HL-60 (cell line): ENCODE data around the gene TEX22.
A peak's percentile ranks its signal among the peaks of the same experiment; 100 is the strongest.

Experiments used
- DNase-seq, 2 experiments: peaks; one replicate each; pipeline ENCODE4 v3.0.0-alpha.2; 2010 to 2020; ENCODE audit warnings: low read depth in 1 of 2, low spot score in 1 of 2
- H3K27ac ChIP-seq: fragments of 250-450 bp; sonication (Bioruptor Pico); replicated peaks from 2 replicates; pipeline ENCODE4 v1.5.1; 2020; ENCODE audit warnings: mild to moderate bottlenecking, moderate library complexity
- H3K27me3 ChIP-seq: fragments of 250-450 bp; sonication (Bioruptor Pico); 2 replicates; pipeline ENCODE4 v1.5.1; 2021; ENCODE audit warnings: mild to moderate bottlenecking, moderate library complexity; ENCODE audit not compliant: insufficient read depth, poor library complexity, severe bottlenecking
- H3K4me3 ChIP-seq: replicated peaks from 2 replicates; pipeline ENCODE4 v1.5.1; 2011; ENCODE audit warnings: mild to moderate bottlenecking, control low read depth, low read length; ENCODE audit not compliant: insufficient read depth
- GABPA ChIP-seq: IDR thresholded peaks from 2 replicates; pipeline ENCODE4 v1.6.1; 2012; ENCODE audit warnings: low read depth
- POLR2AphosphoS5 ChIP-seq: IDR thresholded peaks from 2 replicates; pipeline ENCODE4 v1.6.1; 2012; ENCODE audit warnings: low read depth
- SPI1 ChIP-seq: IDR thresholded peaks from 2 replicates; pipeline ENCODE4 v1.6.1; 2012; ENCODE audit warnings: low read depth, mild to moderate bottlenecking, borderline replicate concordance
- TF ChIP-seq, protein P1 (sequence below): IDR thresholded peaks from 2 replicates; pipeline ENCODE4 v1.6.1; 2012; ENCODE audit warnings: low read depth; ENCODE audit not compliant: insufficient replicate concordance
- TF ChIP-seq, protein P2 (sequence below): IDR thresholded peaks from one replicate; pipeline ENCODE4 v1.5.1; 2011; ENCODE audit warnings: low read length, control low read depth, inconsistent platforms; ENCODE audit not compliant: insufficient read depth

TEX22 gene

DNA sequence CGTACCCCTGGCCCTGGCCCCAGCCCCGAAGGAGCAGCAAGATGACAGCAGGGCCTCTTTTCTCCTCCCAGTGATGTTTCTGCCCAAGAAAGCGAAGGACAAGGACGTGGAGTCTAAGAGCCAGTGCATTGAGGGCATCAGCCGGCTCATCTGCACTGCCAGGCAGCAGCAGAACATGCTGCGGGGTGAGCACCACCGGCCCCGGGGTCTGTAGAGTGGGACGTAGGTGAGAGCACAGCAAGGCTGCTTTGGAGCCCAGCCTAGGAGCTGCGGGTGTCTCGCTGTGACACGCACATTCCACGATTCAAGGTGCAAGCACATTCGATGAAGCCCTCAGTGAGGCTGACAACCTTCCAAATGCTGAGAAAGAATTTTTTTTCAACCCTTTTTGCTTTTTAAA lies 5.2 kb upstream of the TEX22 start:
- no peak overlapping the region for H3K4me3 ChIP-seq
- no peaks in the 10 kb centered on the region for H3K27me3 ChIP-seq
- no peak for DNase-seq
- TF ChIP-seq POLR2AphosphoS5 (no peak), SPI1 (no peak), GABPA (no peak)
- TF ChIP-seq, protein P1, sequence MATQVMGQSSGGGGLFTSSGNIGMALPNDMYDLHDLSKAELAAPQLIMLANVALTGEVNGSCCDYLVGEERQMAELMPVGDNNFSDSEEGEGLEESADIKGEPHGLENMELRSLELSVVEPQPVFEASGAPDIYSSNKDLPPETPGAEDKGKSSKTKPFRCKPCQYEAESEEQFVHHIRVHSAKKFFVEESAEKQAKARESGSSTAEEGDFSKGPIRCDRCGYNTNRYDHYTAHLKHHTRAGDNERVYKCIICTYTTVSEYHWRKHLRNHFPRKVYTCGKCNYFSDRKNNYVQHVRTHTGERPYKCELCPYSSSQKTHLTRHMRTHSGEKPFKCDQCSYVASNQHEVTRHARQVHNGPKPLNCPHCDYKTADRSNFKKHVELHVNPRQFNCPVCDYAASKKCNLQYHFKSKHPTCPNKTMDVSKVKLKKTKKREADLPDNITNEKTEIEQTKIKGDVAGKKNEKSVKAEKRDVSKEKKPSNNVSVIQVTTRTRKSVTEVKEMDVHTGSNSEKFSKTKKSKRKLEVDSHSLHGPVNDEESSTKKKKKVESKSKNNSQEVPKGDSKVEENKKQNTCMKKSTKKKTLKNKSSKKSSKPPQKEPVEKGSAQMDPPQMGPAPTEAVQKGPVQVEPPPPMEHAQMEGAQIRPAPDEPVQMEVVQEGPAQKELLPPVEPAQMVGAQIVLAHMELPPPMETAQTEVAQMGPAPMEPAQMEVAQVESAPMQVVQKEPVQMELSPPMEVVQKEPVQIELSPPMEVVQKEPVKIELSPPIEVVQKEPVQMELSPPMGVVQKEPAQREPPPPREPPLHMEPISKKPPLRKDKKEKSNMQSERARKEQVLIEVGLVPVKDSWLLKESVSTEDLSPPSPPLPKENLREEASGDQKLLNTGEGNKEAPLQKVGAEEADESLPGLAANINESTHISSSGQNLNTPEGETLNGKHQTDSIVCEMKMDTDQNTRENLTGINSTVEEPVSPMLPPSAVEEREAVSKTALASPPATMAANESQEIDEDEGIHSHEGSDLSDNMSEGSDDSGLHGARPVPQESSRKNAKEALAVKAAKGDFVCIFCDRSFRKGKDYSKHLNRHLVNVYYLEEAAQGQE, result no peak
- TF ChIP-seq, protein P2, sequence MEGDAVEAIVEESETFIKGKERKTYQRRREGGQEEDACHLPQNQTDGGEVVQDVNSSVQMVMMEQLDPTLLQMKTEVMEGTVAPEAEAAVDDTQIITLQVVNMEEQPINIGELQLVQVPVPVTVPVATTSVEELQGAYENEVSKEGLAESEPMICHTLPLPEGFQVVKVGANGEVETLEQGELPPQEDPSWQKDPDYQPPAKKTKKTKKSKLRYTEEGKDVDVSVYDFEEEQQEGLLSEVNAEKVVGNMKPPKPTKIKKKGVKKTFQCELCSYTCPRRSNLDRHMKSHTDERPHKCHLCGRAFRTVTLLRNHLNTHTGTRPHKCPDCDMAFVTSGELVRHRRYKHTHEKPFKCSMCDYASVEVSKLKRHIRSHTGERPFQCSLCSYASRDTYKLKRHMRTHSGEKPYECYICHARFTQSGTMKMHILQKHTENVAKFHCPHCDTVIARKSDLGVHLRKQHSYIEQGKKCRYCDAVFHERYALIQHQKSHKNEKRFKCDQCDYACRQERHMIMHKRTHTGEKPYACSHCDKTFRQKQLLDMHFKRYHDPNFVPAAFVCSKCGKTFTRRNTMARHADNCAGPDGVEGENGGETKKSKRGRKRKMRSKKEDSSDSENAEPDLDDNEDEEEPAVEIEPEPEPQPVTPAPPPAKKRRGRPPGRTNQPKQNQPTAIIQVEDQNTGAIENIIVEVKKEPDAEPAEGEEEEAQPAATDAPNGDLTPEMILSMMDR, result no peak
- no peak overlapping the region for H3K27ac ChIP-seq

DNA sequence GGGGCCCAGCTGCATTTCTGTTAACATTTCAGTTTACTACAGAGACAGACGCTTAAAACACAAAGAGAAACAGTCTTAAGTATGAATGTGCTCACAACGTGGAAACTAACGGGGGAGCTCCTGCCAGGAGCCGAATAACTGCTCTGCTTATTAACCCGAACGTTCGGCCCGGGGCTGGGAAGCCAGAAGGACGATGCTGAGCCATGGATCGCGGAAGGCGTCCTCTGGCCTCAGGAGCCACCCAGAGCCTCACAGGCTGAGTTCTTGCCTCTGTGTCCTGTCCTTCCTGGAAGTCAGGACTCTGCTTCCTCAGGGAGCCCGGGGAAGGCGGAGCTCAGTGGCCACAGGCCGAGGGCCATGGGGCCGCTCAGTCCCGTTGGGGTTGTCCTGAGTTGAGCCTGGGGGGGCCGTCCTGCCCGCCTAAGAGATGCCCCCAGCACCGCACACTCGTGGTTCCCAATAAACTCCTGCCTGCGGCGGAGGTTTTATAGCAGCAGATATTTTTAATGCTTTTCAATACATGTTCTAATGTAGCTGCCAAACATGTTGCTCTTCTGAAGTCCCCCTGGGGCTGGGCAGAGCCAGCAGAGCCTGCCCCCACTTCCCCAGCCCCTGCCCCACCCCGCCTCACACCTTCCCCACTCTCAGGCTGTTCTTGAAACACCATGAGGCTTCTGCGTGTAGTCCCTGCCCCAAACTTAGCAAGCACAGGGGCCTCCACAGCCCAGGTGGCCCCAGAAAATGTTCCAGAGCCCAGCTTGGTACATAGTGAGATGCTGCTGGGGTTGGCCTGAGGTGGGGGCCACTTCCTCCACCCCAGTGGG lies 3.4 kb upstream of the TEX22 start:
- Histone ChIP-seq H3K4me3 (no peak overlapping the region), H3K27ac (peak overlapping the region; percentile 70), H3K27me3 (no peaks in the 10 kb centered on the region)
- no peak for DNase-seq
- TF ChIP-seq, protein P2, result no peak
- TF ChIP-seq, protein P1, result no peak
- TF ChIP-seq SPI1 (no peak), GABPA (no peak), POLR2AphosphoS5 (no peak)

DNA sequence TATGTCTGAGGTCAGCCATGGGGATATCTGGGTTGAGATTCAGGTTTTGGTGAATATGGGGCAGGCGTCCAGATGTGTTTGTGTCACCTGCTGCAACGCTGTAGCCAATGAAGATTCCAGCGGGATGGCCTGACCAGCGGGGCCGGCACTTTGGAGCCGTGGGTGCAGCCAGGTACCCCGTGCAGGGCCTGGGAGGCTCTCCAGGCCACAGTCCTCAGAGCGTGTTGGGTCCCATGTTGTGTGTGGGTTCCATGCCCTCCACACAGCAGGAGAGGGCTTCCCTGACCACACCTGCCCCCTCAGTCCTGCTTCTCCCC lies 2.8 kb upstream of the TEX22 start:
- H3K27ac ChIP-seq, result no peak overlapping the region
- TF ChIP-seq POLR2AphosphoS5 (no peak), SPI1 (no peak), GABPA (no peak)
- TF ChIP-seq, protein P1, result no peak
- TF ChIP-seq, protein P2, result no peak
- no peaks in the 10 kb centered on the region for H3K27me3 ChIP-seq
- H3K4me3 ChIP-seq, result no peak overlapping the region
- no peak for DNase-seq
